ENCODE data around the gene KDM4C.

KDM4C gene

GRCh38 chr9:6870650-6871477 lies 113.1 kb downstream of the KDM4C start:
- DNase-seq: no peak

GRCh38 chr9:6873857-6874256 lies 116.1 kb downstream of the KDM4C start:
- DNase-seq: no peak

GRCh38 chr9:6876195-6876894 lies 118.6 kb downstream of the KDM4C start:
- no peak for DNase-seq

- DNase-seq: no peak
These were observed 119.9 kb downstream of the KDM4C start for GRCh38 chr9:6877671-6878161.

GRCh38 chr9:6880626-6881025 lies 122.9 kb downstream of the KDM4C start:
- DNase-seq: no peak

GRCh38 chr9:6884101-6884500 lies 126.3 kb downstream of the KDM4C start:
- DNase-seq: no peak

- DNase-seq: no peak
These were observed 127.2 kb downstream of the KDM4C start for GRCh38 chr9:6884990-6885389.

GRCh38 chr9:6887051-6887450 lies 129.3 kb downstream of the KDM4C start:
- no peak for DNase-seq

- no peak for DNase-seq
These were observed 132.1 kb downstream of the KDM4C start for GRCh38 chr9:6889868-6890267.

- no peak for DNase-seq
These were observed 135.8 kb downstream of the KDM4C start for GRCh38 chr9:6893350-6894131.

- no peak for DNase-seq
These were observed 136.4 kb downstream of the KDM4C start for GRCh38 chr9:6894135-6894534.

GRCh38 chr9:6895754-6896153 lies 138.0 kb downstream of the KDM4C start:
- DNase-seq: no peak

- no peak for DNase-seq
These were observed 138.8 kb downstream of the KDM4C start for GRCh38 chr9:6896562-6896961.

GRCh38 chr9:6897207-6897822 lies 139.5 kb downstream of the KDM4C start:
- no peak for DNase-seq

GRCh38 chr9:6897898-6898302 lies 140.1 kb downstream of the KDM4C start:
- DNase-seq: no peak

GRCh38 chr9:6899274-6899673 lies 141.5 kb downstream of the KDM4C start:
- DNase-seq: no peak

GRCh38 chr9:6900440-6900883 lies 142.7 kb downstream of the KDM4C start:
- no peak for DNase-seq

GRCh38 chr9:6901180-6901579 lies 143.4 kb downstream of the KDM4C start:
- DNase-seq: no peak

GRCh38 chr9:6902423-6902822 lies 144.7 kb downstream of the KDM4C start:
- no peak for DNase-seq

- DNase-seq: no peak
These were observed 146.6 kb downstream of the KDM4C start for GRCh38 chr9:6904371-6904770.

- DNase-seq: no peak
These were observed 148.1 kb downstream of the KDM4C start for GRCh38 chr9:6905850-6906375.

- DNase-seq: no peak
These were observed 150.1 kb downstream of the KDM4C start for GRCh38 chr9:6907772-6908381.

Data from activated CD4-positive, alpha-beta T cell treated with anti-CD3 and anti-CD28 coated beads, Interleukin-2, amount 50 U/mL, for 48 hours (primary cell).